ENCODE results near the gene SECISBP2L.

Gene SECISBP2L

DNA sequence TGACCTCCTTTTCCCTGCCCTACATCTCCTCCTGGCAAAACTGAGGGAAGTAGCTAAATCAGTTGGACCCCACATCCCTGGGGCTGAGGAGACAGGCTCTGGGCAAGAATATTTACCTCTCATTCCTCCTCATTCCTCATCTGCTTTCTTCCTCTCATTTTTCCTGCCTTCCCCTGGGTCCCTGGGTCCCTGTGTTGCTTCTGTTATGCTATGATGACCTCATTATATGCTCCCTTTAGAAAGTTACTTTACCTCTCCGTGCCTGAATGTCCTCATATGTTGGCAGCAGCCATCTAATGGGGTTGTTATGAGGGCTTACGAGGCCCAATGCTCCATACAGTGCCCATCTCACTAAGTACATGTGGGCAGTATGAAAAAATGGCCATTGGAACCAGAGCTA is 81.3 kb downstream of the SECISBP2L start (continued):
- TF ChIP-seq CSRNP3 (CRISPR knock-in tag; IDR thresholded peaks at IDR 0.05) (no peak), TCF4 (CRISPR knock-in tag; IDR thresholded peaks at IDR 0.05; ENCODE audit: borderline replicate concordance) (no peak), ARNTL (CRISPR knock-in tag; IDR thresholded peaks at IDR 0.05; ENCODE audit: borderline replicate concordance, low read depth) (no peak), ZFP3 (CRISPR knock-in tag; IDR thresholded peaks at IDR 0.05) (no peak)

GRCh38 chr15:48963524-48964113 is 82.6 kb downstream of the SECISBP2L start, which contains the start of gene SHC4:
Gene SHC4 (minus strand): TSS chr15:48963919. CDS start chr15:48963015, 904 bp downstream.
- TF ChIP-seq ZNF70 (CRISPR knock-in tag; IDR thresholded peaks at IDR 0.05), result no peak; the same call in 1 of the 2 replicates
- TF ChIP-seq TCF4 (CRISPR knock-in tag; IDR thresholded peaks at IDR 0.05; ENCODE audit: borderline replicate concordance), result no peak
- TF ChIP-seq ZNF8 (CRISPR knock-in tag; IDR thresholded peaks at IDR 0.05), result no peak

GRCh38 chr15:48962662-48963523 is 83.4 kb downstream of the SECISBP2L start:
- ATAC-seq, result peak; percentile 82
- TF ChIP-seq TCF4 (CRISPR knock-in tag; IDR thresholded peaks at IDR 0.05; ENCODE audit: borderline replicate concordance), result no peak
- TF ChIP-seq BACH2 (CRISPR knock-in tag; IDR thresholded peaks at IDR 0.05; ENCODE audit: borderline replicate concordance), result no peak
- TF ChIP-seq, protein P1, sequence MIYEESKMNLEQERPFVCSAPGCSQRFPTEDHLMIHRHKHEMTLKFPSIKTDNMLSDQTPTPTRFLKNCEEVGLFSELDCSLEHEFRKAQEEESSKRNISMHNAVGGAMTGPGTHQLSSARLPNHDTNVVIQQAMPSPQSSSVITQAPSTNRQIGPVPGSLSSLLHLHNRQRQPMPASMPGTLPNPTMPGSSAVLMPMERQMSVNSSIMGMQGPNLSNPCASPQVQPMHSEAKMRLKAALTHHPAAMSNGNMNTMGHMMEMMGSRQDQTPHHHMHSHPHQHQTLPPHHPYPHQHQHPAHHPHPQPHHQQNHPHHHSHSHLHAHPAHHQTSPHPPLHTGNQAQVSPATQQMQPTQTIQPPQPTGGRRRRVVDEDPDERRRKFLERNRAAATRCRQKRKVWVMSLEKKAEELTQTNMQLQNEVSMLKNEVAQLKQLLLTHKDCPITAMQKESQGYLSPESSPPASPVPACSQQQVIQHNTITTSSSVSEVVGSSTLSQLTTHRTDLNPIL (CRISPR knock-in tag; IDR thresholded peaks at IDR 0.05; ENCODE audit: low read depth), result no peak
- no peak for TF ChIP-seq ZC3H10 (CRISPR knock-in tag; IDR thresholded peaks at IDR 0.05)
- TF ChIP-seq ZNF8 (CRISPR knock-in tag; IDR thresholded peaks at IDR 0.05), result no peak
- no peak for TF ChIP-seq ZNF70 (CRISPR knock-in tag; IDR thresholded peaks at IDR 0.05)
- no peak for TF ChIP-seq ESRRG (CRISPR knock-in tag; IDR thresholded peaks at IDR 0.05)
- no peak for TF ChIP-seq CSDC2 (CRISPR knock-in tag; IDR thresholded peaks at IDR 0.05)
- TF ChIP-seq ARNTL (CRISPR knock-in tag; IDR thresholded peaks at IDR 0.05; ENCODE audit: borderline replicate concordance, low read depth), result no peak
- no peak for TF ChIP-seq RARB (CRISPR knock-in tag; IDR thresholded peaks at IDR 0.05)
- TF ChIP-seq OSR1 (CRISPR knock-in tag; IDR thresholded peaks at IDR 0.05), result no peak
- TF ChIP-seq CSRNP3 (CRISPR knock-in tag; IDR thresholded peaks at IDR 0.05), result no peak
- no peak for TF ChIP-seq ZFP30 (CRISPR knock-in tag; IDR thresholded peaks at IDR 0.05)
- TF ChIP-seq ISL1 (CRISPR knock-in tag; IDR thresholded peaks at IDR 0.05), result no peak
- no peak for TF ChIP-seq TOX (CRISPR knock-in tag; IDR thresholded peaks at IDR 0.05; ENCODE audit: borderline replicate concordance)
- no peak for TF ChIP-seq ZNF565 (CRISPR knock-in tag; conservative IDR thresholded peaks at IDR 0.05; ENCODE audit: low read depth)
- no peak for TF ChIP-seq ZFP3 (CRISPR knock-in tag; IDR thresholded peaks at IDR 0.05)

More at GRCh38 chr15:48963524-48964113, 82.6 kb downstream of the SECISBP2L start, which contains the start of gene SHC4:
- ATAC-seq, result peak; percentile 86

GRCh38 chr15:48955967-48956366 is 90.3 kb downstream of the SECISBP2L start:
- ATAC-seq, result no peak
- no peak for TF ChIP-seq SNAI2 (CRISPR knock-in tag; IDR thresholded peaks at IDR 0.05)
- no peak for TF ChIP-seq ARNTL (CRISPR knock-in tag; IDR thresholded peaks at IDR 0.05; ENCODE audit: borderline replicate concordance, low read depth)
- TF ChIP-seq CSDC2 (CRISPR knock-in tag; IDR thresholded peaks at IDR 0.05), result no peak
- no peak for TF ChIP-seq TSHZ2 (CRISPR knock-in tag; IDR thresholded peaks at IDR 0.05)
- TF ChIP-seq OSR1 (CRISPR knock-in tag; IDR thresholded peaks at IDR 0.05), result no peak
- TF ChIP-seq, protein P1 (CRISPR knock-in tag; IDR thresholded peaks at IDR 0.05; ENCODE audit: low read depth), result no peak
- TF ChIP-seq GLIS3 (CRISPR knock-in tag; IDR thresholded peaks at IDR 0.05), result no peak
- TF ChIP-seq RARB (CRISPR knock-in tag; IDR thresholded peaks at IDR 0.05), result no peak
- no peak for TF ChIP-seq ZC3H10 (CRISPR knock-in tag; IDR thresholded peaks at IDR 0.05)
- no peak for TF ChIP-seq ZNF70 (CRISPR knock-in tag; IDR thresholded peaks at IDR 0.05)
- TF ChIP-seq, protein P2, sequence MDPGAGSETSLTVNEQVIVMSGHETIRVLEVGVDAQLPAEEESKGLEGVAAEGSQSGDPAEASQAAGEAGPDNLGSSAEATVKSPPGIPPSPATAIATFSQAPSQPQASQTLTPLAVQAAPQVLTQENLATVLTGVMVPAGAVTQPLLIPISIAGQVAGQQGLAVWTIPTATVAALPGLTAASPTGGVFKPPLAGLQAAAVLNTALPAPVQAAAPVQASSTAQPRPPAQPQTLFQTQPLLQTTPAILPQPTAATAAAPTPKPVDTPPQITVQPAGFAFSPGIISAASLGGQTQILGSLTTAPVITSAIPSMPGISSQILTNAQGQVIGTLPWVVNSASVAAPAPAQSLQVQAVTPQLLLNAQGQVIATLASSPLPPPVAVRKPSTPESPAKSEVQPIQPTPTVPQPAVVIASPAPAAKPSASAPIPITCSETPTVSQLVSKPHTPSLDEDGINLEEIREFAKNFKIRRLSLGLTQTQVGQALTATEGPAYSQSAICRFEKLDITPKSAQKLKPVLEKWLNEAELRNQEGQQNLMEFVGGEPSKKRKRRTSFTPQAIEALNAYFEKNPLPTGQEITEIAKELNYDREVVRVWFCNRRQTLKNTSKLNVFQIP (CRISPR knock-in tag; IDR thresholded peaks at IDR 0.05; ENCODE audit: borderline replicate concordance, low read depth), result no peak
- TF ChIP-seq ESRRG (CRISPR knock-in tag; IDR thresholded peaks at IDR 0.05), result no peak
- TF ChIP-seq PPARA (CRISPR knock-in tag; IDR thresholded peaks at IDR 0.05; ENCODE audit: borderline replicate concordance), result no peak
- TF ChIP-seq ZFP30 (CRISPR knock-in tag; IDR thresholded peaks at IDR 0.05), result no peak
